ENCODE data around the gene CNOT6. TPM values are rescaled to one million over a fixed set of nuclear protein-coding genes. Genes with fewer than 3 reads are reported as not detected.
"Not testable (repeated sequence)": the region's sequence is repeated elsewhere in the genome, so short reads cannot be mapped to it uniquely, and the experiment has no call there.

The CNOT6 gene
- 10 to 100 TPM; 23.9 to 38.7 TPM for total RNA-seq

DNA sequence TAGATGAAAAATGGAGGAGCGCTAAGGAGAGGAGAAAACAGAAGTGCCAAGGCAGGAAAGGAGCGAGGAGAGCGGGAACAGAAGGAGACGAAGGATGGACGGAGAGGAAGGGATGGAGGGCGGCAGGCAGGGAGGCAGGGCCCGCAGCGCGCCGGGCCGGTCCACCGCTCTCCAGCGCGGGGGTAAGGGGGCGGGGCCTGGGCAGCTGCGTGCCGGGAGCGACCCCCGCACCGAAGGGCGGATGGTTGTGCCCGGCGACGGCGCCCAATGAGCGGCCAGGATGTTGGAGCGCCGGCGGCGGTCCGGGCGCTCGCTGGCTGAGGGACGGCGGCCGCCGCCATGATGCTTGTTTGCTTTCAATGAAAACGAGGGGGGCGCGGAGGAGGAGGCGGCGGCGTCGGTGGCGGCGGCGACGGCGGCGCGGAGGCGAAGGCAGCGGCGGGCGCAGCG, at the start of gene CNOT6:
CNOT6 (plus strand) TSS at position 320 of the 450 bp plus-strand sequence. CDS start 34,898 bp downstream, outside the sequence.
- Mint-ChIP-seq H3K4me3 (peak within 1 kb of the TSS; percentile 90), H3K36me3 (ENCODE audit: low read depth) (peaks cover 26% of the 10 kb centered on the region), H3K27me3 (no peaks in the 10 kb centered on the region), H3K9me3 (no peaks in the 10 kb centered on the region), H3K4me1 (peaks cover 15% of the 10 kb centered on the region), H3K27ac (peak within 1 kb of the TSS; percentile 93)
- ATAC-seq (replicated peaks), result peak; percentile 94

DNA sequence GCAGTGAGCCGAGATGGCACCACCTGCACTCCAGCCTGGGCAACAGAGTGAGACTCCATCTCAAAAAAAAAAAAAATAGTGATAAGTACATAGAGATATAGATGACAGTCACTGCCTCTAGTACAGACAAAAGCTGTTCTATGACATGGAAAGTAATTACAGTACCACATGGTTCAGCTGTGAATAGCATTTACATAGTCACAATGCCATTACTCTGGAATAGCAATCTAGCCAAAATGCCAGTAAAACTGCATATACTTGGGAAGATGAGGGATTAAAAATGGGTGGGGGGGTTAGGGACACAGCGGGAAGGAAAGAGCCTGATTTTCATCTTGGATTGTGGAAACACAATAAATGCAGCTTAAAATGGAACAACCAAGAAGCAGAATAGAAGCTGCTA, 39.4 kb upstream of the CNOT6 start:
- Mint-ChIP-seq H3K4me3 (no peak overlapping the region), H3K4me1 (no peaks in the 10 kb centered on the region), H3K9me3 (no peaks in the 10 kb centered on the region), H3K27ac (no peak overlapping the region), H3K27me3 (peaks cover 22% of the 10 kb centered on the region), H3K36me3 (ENCODE audit: low read depth) (no peaks in the 10 kb centered on the region)
- ATAC-seq (replicated peaks), result no peak

DNA sequence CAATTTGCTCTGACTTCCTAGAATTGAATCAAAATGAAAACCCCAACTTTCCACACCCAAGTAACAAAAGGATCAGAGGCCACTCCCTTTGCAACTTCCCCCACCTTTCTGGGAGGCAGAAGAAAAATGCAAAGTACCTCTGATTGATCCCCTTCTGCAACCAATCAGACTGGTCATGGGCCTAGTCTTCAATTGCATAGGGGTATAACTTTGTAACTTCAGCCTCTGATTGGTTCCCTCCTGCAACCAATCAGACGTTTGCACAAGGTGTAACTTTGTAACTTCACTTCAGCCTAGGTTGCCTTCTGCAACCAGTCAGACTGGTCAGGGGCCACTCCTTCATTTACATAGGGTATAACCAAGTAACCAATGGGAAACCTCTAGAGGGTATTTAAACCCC, 38.3 kb upstream of the CNOT6 start:
- no peak for ATAC-seq (replicated peaks)
- peaks cover 15% of the 10 kb centered on the region for H3K27me3 Mint-ChIP-seq
- H3K36me3 Mint-ChIP-seq (ENCODE audit: low read depth), result no peaks in the 10 kb centered on the region
- no peaks in the 10 kb centered on the region for H3K9me3 Mint-ChIP-seq
- H3K4me1 Mint-ChIP-seq, result no peaks in the 10 kb centered on the region
- no peak overlapping the region for H3K27ac Mint-ChIP-seq
- H3K4me3 Mint-ChIP-seq, result no peak overlapping the region

DNA sequence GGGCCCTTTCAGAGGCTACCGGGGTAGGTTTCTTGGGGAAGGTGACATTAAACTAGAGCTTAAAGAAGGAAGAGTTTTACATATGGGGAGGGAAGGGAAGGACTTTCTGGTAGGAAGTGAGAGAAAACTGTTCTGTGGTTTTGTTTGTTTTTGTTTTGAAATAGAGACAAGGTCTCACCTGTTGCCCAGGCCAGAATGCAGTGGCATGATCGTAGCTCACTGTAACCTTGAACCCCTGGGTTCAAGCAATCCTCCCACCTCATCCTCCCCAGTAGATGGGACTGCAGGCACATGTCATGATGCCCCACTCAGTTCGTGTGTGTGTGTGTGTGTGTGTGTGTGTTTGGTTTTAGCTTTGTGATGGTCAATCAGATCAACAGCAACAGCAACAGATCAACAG, 37.4 kb upstream of the CNOT6 start:
- Mint-ChIP-seq H3K27ac (no peak overlapping the region), H3K4me3 (no peak overlapping the region), H3K9me3 (no peaks in the 10 kb centered on the region), H3K27me3 (peaks cover 6% of the 10 kb centered on the region), H3K4me1 (no peaks in the 10 kb centered on the region), H3K36me3 (ENCODE audit: low read depth) (no peaks in the 10 kb centered on the region)
- no peak for ATAC-seq (replicated peaks)

DNA sequence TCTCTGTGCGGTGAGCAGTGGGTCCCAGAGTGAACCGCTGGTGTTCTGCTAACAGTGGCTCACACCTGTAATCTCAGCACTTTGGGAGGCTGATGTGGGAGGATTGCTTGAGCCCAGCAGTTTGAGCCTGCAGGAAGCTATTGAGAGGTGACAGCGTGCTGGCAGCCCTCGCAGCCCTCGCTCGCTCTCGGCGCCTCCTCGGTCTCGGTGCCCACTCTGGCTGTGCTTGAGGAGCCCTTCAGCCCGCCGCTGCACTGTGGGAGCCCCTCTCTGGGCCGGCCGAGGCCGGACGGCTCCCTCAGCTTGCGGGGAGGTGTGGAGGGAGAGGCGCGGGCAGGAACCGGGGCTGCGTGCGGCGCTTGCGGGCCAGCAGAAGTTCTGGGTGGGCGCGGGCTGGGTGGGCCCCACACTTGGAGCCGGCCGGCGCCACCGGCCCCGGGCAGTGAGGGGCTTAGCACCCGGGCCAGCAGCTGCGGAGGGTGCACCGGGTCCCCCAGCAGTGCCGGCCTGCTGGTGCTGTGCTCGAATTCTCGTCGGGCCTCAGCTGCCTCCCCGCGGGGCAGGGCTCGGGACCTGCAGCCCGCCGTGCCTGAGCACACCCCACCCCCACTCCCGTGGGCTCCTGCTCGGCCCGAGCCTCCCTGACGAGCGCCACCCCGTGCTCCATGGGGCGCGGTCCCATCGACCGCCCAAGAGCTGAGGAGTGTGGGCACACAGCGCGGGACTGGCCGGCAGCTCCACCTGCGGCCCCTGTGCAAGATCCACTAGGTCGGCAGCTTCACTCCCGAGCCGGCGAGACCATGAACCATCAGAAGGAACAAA, 35.1 kb upstream of the CNOT6 start:
- H3K36me3 Mint-ChIP-seq (ENCODE audit: low read depth); ATAC-seq (replicated peaks); H3K4me1 Mint-ChIP-seq; H3K27ac Mint-ChIP-seq; H3K27me3 Mint-ChIP-seq; H3K4me3 Mint-ChIP-seq; H3K9me3 Mint-ChIP-seq: not testable (repeated sequence)

DNA sequence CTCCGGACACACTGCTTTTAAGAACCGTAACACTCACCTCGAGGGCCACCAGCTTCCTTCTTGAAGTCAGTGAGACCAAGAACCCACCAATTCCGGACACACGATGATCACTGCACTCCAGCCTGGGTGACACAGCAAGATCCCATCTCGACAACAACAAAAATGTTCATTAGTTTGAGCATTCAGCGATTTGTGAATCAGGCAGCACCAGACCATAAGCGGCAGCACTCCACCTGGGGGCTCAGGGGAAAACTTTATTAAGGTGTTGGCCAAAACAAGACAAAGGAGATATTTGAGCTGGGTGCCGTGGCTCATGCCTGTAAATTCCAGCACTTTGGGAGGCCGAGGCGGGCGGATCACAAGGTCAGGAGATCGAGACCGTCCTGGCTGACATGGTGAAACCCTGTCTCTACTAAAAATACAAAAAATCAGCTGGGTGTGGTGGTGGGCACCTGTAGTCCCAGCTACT, 34.5 kb upstream of the CNOT6 start:
- ATAC-seq (replicated peaks); H3K27me3 Mint-ChIP-seq; H3K27ac Mint-ChIP-seq; H3K36me3 Mint-ChIP-seq (ENCODE audit: low read depth); H3K9me3 Mint-ChIP-seq; H3K4me3 Mint-ChIP-seq; H3K4me1 Mint-ChIP-seq: not testable (repeated sequence)

DNA sequence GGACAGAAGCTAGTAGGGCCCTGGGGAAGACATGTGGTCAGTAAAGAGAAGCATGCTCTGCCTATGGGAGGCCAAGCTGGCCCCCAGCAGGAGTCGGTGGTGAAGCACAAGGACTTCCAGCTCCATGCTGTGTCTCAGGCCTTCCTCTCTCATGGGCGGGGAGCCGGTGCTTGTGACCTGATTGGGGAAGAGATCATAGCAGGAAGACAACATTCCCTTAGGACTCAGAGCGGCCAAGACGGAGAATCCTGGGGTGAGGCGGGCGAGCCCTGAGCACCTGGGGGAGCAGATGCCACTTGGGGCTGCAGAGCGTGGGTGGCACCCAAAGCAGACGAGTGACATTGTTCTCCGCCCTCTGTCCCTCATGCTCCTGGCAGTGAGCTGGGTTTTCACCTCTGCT, 33.3 kb upstream of the CNOT6 start:
- H3K27me3 Mint-ChIP-seq, result peaks cover 6% of the 10 kb centered on the region
- no peak for ATAC-seq (replicated peaks)
- H3K27ac Mint-ChIP-seq, result no peak overlapping the region
- no peaks in the 10 kb centered on the region for H3K9me3 Mint-ChIP-seq
- H3K36me3 Mint-ChIP-seq (ENCODE audit: low read depth), result no peaks in the 10 kb centered on the region
- H3K4me1 Mint-ChIP-seq, result no peaks in the 10 kb centered on the region
- H3K4me3 Mint-ChIP-seq, result no peak overlapping the region

DNA sequence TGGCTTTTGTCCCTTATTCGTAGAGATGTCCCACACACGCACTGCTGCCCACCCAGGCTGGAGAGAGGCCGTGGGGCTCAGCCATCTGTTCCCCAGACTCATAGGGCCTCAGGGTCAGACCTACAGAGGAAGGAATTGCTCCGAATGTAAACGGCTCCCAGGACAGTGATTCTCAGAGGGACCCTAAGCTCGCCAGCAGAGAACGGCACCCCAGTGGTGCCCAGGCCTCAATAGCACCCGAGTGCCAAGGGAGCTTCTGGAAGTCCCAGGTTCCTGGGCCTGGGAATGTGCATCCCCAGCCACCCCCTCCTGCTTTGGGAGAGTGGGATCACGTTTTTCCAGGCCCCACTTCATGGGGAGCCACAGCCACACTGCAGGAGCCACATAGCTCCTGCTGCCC, 32.9 kb upstream of the CNOT6 start:
- Mint-ChIP-seq H3K36me3 (ENCODE audit: low read depth) (no peaks in the 10 kb centered on the region), H3K27me3 (peaks cover 6% of the 10 kb centered on the region), H3K27ac (no peak overlapping the region), H3K9me3 (no peaks in the 10 kb centered on the region), H3K4me1 (no peaks in the 10 kb centered on the region), H3K4me3 (no peak overlapping the region)
- ATAC-seq (replicated peaks), result no peak

DNA sequence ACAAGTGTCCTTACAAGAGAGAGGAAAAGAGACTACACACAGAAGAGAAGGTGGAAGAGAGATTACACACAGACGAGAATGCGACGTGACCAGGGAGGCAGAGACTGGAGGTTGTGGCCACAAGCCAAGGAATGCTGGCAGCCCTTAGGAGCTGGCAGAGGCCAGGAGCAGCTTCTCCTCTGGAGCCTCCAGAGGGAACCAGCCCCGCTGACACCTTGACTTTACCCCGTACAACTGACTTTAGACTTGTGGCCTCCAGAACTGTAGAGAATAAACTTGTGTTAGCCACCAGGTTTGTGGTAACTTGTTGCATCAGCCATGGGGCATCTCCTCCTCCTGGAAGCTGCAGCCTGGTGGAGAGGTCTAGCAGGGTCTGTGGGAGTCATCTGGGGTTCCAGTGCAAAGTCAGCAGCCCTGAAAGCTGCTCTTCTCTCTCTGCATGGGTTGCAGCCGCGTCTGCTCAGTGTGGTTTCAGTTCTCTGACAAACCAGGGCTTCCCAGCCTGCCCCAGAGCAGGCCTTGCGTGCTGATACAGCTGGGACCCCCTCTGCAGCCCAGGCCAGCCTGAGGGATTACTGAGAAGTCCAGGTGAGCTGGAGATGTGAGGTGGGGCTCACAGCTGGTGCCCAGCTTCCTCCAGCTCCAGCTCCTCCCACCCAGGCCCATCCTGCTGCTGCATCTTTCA, 30.8 kb upstream of the CNOT6 start:
- Mint-ChIP-seq H3K4me1 (no peaks in the 10 kb centered on the region), H3K27me3 (peaks cover 6% of the 10 kb centered on the region), H3K9me3 (no peaks in the 10 kb centered on the region), H3K4me3 (no peak overlapping the region), H3K27ac (no peak overlapping the region), H3K36me3 (ENCODE audit: low read depth) (no peaks in the 10 kb centered on the region)
- ATAC-seq (replicated peaks), result no peak

DNA sequence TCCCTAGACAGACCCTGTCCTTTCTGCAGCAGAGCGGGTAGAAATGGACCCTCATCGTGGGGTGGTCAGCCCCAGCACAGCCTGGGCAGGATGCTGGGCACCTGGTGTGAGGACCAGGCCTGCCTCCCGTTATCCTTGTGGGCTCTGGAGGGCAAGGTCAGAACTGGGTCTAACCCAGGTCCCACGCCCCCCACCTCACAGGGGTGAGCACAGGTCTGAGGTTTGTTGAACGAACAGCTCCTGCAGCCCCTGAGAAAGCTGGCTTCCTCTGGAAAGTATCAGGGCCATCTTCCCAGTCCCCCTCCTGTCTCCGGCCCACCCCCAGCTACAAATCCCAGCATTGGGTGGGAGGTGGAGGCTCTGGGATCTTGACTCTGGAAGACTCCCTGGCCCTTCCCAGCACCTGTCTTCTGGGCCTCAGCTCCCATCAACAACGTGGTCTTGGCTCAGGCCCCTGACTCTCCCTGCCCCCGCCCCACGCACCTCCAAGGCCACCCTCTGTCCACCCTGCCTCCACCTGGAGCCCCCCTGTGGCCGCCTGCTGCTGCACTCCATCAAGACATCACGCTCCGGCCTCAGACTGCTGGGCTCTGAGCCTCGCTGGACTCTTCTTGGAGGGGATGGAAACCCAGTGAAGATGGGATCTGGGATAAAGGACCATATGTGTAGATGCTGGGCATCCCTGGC, 30.1 kb upstream of the CNOT6 start:
- no peak for ATAC-seq (replicated peaks)
- H3K27me3 Mint-ChIP-seq, result peaks cover 9% of the 10 kb centered on the region
- no peaks in the 10 kb centered on the region for H3K36me3 Mint-ChIP-seq (ENCODE audit: low read depth)
- no peaks in the 10 kb centered on the region for H3K4me1 Mint-ChIP-seq
- H3K4me3 Mint-ChIP-seq, result no peak overlapping the region
- H3K27ac Mint-ChIP-seq, result no peak overlapping the region
- no peaks in the 10 kb centered on the region for H3K9me3 Mint-ChIP-seq

DNA sequence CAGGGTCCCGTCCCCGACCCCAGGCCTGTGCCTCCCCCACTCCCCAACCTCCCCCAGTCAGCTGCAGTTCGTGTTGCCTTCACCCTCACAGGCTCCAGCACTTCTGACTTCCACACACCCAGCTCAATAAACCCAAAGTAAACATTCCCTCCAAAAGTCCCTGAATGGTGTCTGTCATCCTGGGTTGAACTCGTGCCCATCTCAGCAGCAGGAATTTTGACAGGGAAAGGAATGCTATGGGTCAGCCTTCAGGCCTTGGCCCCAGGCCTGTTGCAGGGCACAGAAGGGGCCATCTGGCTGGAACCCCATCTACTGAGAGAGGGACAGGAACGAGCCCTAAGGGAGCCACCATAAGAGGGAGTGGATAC, 29.6 kb upstream of the CNOT6 start:
- Mint-ChIP-seq H3K27ac (no peak overlapping the region), H3K4me3 (no peak overlapping the region), H3K9me3 (no peaks in the 10 kb centered on the region), H3K27me3 (peaks cover 9% of the 10 kb centered on the region), H3K36me3 (ENCODE audit: low read depth) (no peaks in the 10 kb centered on the region), H3K4me1 (no peaks in the 10 kb centered on the region)
- ATAC-seq (replicated peaks), result no peak

DNA sequence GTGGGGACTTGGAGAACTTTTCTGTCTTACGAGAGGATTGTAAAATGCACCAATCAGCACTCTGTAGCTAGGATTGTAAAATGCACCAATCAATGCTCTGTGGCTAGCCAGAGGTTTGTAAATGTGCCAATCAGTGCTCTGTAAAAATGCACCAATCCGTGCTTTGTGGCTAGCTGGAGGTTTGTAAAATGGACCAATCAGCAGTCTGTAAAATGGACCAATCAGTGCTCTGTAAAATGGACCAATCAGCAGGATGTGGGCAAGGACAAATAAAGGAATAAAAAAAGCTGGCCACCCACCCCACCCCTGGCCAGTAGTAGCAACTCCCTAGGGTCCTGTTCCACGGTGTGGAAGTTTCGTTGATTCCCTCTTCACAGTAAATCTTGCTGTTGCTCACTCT, 29.1 kb upstream of the CNOT6 start:
- not testable (repeated sequence) for H3K9me3 Mint-ChIP-seq; H3K36me3 Mint-ChIP-seq (ENCODE audit: low read depth); H3K4me1 Mint-ChIP-seq; H3K27me3 Mint-ChIP-seq; H3K4me3 Mint-ChIP-seq; ATAC-seq (replicated peaks); H3K27ac Mint-ChIP-seq

DNA sequence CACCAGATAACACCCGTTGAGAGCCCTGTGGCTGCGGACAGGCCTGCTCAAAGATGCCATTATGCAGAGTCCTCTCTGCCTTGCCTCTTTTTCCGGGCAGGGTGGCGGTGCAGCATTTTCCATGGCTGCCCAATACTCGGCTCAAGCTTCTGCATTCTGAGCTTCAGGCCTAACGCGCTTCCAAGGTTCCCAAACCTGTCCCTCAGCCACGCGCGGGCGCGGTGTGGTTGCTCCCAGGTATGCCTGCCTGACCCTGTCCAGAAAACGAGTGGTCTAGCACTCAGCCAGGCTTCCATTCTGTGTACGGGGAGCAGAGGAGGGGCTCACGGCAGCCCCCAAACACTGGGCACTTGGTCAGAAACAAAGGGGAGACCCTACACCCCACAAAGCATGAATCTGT, 27.9 kb upstream of the CNOT6 start:
- Mint-ChIP-seq H3K27ac (no peak overlapping the region), H3K27me3 (peaks cover 16% of the 10 kb centered on the region), H3K36me3 (ENCODE audit: low read depth) (no peaks in the 10 kb centered on the region), H3K9me3 (no peaks in the 10 kb centered on the region), H3K4me1 (no peaks in the 10 kb centered on the region), H3K4me3 (no peak overlapping the region)
- ATAC-seq (replicated peaks), result no peak

DNA sequence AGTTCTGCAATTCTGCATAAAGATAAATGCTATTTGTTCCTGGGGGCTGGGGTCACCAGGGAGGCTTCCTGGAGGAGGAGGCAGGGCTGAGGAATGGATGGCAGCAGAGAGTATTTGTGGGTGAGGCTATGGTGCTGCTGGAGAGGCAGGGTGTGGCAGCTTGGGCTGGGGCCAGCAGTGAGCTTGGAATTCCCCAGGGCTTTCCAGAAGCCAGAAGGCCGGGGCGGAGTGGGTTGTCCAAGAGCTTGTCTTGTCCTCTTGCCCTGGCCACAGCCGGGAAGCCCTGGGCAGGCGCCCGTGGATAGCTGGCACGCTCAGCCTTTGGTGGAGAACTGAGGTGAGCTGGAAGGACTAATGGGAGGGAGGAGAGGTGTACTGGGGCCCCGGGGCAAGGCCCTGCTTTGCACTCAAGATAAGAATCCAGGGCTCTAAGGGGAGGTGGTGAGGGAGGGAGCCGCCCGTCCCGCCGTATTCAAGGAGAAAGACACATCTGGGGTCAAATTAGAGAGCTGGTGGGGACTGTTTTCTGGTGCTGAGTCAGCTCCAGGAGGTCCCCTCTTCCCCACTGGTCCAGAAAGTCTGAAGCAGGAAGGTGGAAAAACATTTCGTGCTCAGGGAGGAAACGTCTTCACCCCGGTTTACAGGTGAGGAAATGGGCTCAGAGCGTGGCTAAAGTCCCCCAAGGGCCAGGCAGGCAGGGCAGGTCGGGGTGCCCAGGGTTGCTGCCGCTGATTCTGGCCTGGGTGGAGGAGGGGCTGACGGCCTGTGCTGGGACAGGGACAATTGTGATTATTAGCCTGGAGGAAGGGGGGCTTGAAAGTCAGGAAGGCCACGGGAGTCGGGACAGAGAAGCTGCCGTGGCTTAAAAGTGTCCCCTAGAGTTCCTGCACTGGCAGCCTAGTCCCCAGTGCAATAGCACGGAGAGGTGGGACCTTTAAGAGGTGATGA, 26.9 kb upstream of the CNOT6 start:
- no peaks in the 10 kb centered on the region for H3K9me3 Mint-ChIP-seq
- no peak overlapping the region for H3K27ac Mint-ChIP-seq
- peaks cover 16% of the 10 kb centered on the region for H3K27me3 Mint-ChIP-seq
- no peaks in the 10 kb centered on the region for H3K36me3 Mint-ChIP-seq (ENCODE audit: low read depth)
- ATAC-seq (replicated peaks), result no peak
- no peak overlapping the region for H3K4me3 Mint-ChIP-seq
- H3K4me1 Mint-ChIP-seq, result no peaks in the 10 kb centered on the region
